ENCODE data around the gene FBXW12. TPM values are rescaled to one million over a fixed set of nuclear protein-coding genes. Genes with fewer than 3 reads are reported as not detected.
A peak's percentile ranks its signal among the peaks of the same experiment; 100 is the strongest.

FBXW12 gene
- total and polyA plus RNA-seq, 4 donors, result not detected

GRCh38 chr3:48437812-48438211 lies 65.8 kb downstream of the FBXW12 start:
- peaks cover 0 to 10% (median 4%) of the 10 kb centered on the region in 4 donors for H3K36me3 ChIP-seq (ENCODE audit: control insufficient read depth in 4 of 4, insufficient read depth in 3 of 4, low read depth in 1 of 4, low read length in 3 of 4)
- no peak overlapping the region for H3K9ac ChIP-seq (ENCODE audit: low read depth in 1 of 2, low read length in 2 of 2)
- 90% methylated on average over 4 of the region's 4 CpGs for WGBS
- H3K27me3 ChIP-seq (ENCODE audit: control insufficient read depth in 4 of 4, insufficient read depth in 4 of 4, low read length in 3 of 4), result no peaks in the 10 kb centered on the region
- TF ChIP-seq FOXA1 (IDR thresholded peaks at IDR 0.05) (no peak), SP1 (IDR thresholded peaks at IDR 0.05) (no peak), EGR1 (IDR thresholded peaks at IDR 0.05; ENCODE audit: low read depth in 2 of 2) (no peak), GABPA (IDR thresholded peaks at IDR 0.05 in 1 of 2, conservative IDR thresholded peaks at IDR 0.05 in 1 of 2) (no peak), CTCF (IDR thresholded peaks at IDR 0.05; ENCODE audit: low read depth, low read length, missing input control) (no peak), ZBTB33 (IDR thresholded peaks at IDR 0.05) (no peak), REST (IDR thresholded peaks at IDR 0.05) (no peak), HNF4A (conservative IDR thresholded peaks at IDR 0.05) (no peak), ATF3 (IDR thresholded peaks at IDR 0.05) (no peak), RAD21 (IDR thresholded peaks at IDR 0.05) (no peak), TAF1 (conservative IDR thresholded peaks at IDR 0.05) (no peak), HNF4G (IDR thresholded peaks at IDR 0.05) (no peak), NR2F2 (IDR thresholded peaks at IDR 0.05) (no peak), RXRA (IDR thresholded peaks at IDR 0.05) (no peak)
- no peak for DNase-seq (ENCODE audit: low spot score)
- no peak overlapping the region for H3K4me3 ChIP-seq (ENCODE audit: low read depth in 1 of 3, low read length in 3 of 3)
- no peaks in the 10 kb centered on the region for H3K9me3 ChIP-seq (ENCODE audit: control insufficient read depth in 4 of 4, low read length in 3 of 4)
- peaks cover 2 to 35% (median 17%) of the 10 kb centered on the region in 4 donors for H3K4me1 ChIP-seq (ENCODE audit: control insufficient read depth in 4 of 4, insufficient read depth in 4 of 4, low read length in 3 of 4)
- no peak overlapping the region for H3K27ac ChIP-seq (ENCODE audit: low read depth in 1 of 2, low read length in 2 of 2)

GRCh38 chr3:48439820-48440589 lies 68.0 kb downstream of the FBXW12 start, which contains the start of the genes CCDC51 and TMA7:
Gene CCDC51 (minus strand): TSS chr3:48440119. CDS start chr3:48435128, 4,991 bp downstream.
Gene TMA7 (plus strand): TSS chr3:48440257. CDS start chr3:48440297, 40 bp downstream.
- WGBS, result under 1% methylated on average over 54 of the region's 54 CpGs
- peaks cover 0 to 12% (median 4%) of the 10 kb centered on the region in 4 donors for H3K36me3 ChIP-seq (ENCODE audit: control insufficient read depth in 4 of 4, insufficient read depth in 3 of 4, low read depth in 1 of 4, low read length in 3 of 4)
- no peaks in the 10 kb centered on the region for H3K9me3 ChIP-seq (ENCODE audit: control insufficient read depth in 4 of 4, low read length in 3 of 4)
- peak within 1 kb of the TSS; percentile 77 to 94 (median 92) for H3K4me3 ChIP-seq (ENCODE audit: low read depth in 1 of 3, low read length in 3 of 3)
- H3K27me3 ChIP-seq (ENCODE audit: control insufficient read depth in 4 of 4, insufficient read depth in 4 of 4, low read length in 3 of 4), result no peaks in the 10 kb centered on the region
- H3K4me1 ChIP-seq (ENCODE audit: control insufficient read depth in 4 of 4, insufficient read depth in 4 of 4, low read length in 3 of 4), result peaks cover 2 to 23% (median 14%) of the 10 kb centered on the region in 4 donors
- peak within 1 kb of the TSS; percentile 52 to 61 for H3K9ac ChIP-seq (ENCODE audit: low read depth in 1 of 2, low read length in 2 of 2)
- peak within 1 kb of the TSS; percentile 87 to 89 for H3K27ac ChIP-seq (ENCODE audit: low read depth in 1 of 2, low read length in 2 of 2)
- peak; percentile 97 for DNase-seq (ENCODE audit: low spot score)
- TF ChIP-seq JUND (IDR thresholded peaks at IDR 0.05) (no peak), GABPA (IDR thresholded peaks at IDR 0.05 in 1 of 2, conservative IDR thresholded peaks at IDR 0.05 in 1 of 2) (peak; percentile 90 to 98), CTCF (IDR thresholded peaks at IDR 0.05; ENCODE audit: low read depth, low read length, missing input control) (no peak), FOXA1 (IDR thresholded peaks at IDR 0.05) (no peak), YY1 (IDR thresholded peaks at IDR 0.05) (peak; percentile 95), ATF3 (IDR thresholded peaks at IDR 0.05) (no peak), NR2F2 (IDR thresholded peaks at IDR 0.05) (peak; percentile 91), RAD21 (IDR thresholded peaks at IDR 0.05) (no peak), TAF1 (conservative IDR thresholded peaks at IDR 0.05) (no peak), SP1 (IDR thresholded peaks at IDR 0.05) (peak; percentile 87)
